Erythroblast (primary cell): ENCODE measurements around the gene JPH2.

Experiments used
- GATA1 ChIP-seq: IDR thresholded peaks from 2 replicates; pipeline ENCODE4 v1.6.1; 2011; ENCODE audit warnings: low read depth, mild to moderate bottlenecking, control low read depth, low read length, moderate library complexity
- POLR2A ChIP-seq: IDR thresholded peaks from 2 replicates; pipeline ENCODE4 v1.6.1; 2011; ENCODE audit warnings: mild to moderate bottlenecking, low read length

DNA sequence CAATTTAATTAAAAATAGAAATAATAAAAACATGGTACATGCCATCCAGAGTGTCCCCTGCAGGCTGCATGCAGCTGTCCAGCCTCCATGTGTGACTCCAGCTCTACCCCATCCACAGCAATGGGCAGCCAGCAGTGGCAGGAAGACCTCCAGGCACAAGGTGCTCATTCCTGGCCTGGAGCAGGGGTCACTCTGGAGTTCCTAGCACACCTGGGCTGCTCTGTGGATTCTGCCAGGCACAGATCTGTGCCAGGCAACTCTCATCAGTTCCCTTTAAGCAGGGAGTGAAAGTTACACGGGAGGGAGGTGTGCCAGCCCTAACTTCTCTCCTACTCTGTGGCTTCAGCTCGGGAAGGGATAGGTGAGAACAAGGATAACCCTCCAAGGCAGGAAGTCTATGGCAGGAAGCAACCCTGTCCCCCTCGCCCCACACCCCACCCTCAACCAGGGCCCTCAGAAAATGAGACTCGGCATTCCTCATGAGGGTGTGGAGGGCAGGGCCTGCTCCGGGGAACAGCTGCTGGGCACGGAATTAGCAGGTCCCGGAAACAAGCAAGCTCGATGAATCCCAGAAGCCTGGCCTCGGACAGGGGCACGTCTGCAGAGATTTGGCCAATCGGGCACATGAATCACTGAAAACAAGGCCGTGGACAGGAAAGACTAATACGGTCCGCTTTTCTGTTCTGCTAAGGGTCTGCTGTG is 10.0 kb downstream of the JPH2 start:
- TF ChIP-seq POLR2A, result no peak
- no peak for TF ChIP-seq GATA1
